ENCODE data around the gene SYDE1.

The SYDE1 gene

DNA sequence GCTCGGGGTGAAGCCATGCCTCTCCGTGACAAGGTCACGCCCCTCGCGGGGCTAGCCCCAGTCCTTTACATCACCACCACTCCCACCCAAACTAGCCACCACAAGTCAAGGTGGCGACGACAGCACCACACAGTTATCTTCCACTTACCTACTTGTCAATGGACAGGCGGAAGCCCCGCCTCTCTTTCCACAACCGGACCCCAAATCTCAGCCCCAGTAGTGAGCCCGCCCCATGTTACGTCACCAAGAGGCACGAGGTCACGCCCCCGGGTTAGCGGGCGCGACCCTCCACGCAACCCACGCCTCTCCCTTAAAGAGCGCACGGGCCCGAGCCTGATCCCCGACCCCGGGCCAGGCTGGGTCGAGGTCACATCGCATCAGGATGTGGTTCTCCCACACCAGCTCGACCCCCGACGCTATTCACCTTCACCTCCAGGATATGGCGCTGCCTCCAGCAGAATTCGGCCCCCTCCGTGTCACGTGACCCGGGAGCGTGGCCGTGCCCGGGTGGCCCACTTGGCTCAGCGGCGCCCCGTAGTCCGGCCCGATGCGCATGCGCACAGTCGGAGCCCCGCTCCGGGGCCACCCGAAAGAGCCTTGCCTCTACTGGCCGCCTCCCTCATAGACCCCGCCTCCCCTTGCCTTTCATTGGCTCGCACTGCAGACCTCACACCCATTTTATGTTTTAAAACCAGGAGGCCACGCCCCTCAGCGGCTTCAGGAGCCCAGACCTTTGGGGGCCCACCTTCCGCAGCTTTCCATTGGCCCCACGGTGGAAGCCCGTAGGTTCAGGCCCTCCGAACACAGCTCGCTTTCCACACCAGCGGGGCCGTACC, 18.2 kb downstream of the SYDE1 start:
- peak; percentile 100 for DNase-seq

DNA sequence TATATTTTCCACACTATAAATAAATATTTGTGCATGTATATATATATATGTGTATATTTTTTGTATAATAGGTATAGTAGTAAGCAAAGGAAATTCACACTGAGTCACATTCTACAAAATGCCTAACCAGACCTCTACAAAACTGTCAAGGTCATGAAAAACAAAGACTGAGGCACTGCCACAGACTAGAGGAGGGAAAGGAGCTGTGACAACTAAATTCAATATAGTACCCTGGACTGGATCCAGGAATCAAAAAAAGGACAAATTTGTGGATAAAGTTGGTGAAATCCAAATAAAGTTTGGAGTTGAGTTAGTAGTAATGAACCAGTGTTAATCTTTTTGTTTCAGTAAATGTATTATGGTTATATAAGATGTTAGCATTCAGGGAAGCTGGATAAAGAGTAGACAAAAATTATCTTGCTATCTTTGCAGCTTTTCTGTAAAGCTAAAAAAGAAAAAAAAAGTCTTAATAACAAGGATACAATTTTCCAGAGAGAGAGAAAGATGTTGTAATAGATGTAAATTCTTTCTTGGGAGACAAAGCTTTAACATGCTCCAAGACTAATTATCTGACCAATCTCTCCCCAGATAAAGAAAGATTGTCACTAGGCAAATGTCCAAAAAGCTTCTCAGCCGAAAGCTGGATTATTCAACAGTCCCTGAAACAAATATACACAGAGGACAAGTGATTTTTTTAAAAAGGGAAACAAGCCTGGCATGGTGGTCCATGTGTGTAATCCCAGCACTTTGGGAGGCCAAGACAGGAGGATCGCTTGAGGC, 19.1 kb downstream of the SYDE1 start:
- DNase-seq: no peak

DNA sequence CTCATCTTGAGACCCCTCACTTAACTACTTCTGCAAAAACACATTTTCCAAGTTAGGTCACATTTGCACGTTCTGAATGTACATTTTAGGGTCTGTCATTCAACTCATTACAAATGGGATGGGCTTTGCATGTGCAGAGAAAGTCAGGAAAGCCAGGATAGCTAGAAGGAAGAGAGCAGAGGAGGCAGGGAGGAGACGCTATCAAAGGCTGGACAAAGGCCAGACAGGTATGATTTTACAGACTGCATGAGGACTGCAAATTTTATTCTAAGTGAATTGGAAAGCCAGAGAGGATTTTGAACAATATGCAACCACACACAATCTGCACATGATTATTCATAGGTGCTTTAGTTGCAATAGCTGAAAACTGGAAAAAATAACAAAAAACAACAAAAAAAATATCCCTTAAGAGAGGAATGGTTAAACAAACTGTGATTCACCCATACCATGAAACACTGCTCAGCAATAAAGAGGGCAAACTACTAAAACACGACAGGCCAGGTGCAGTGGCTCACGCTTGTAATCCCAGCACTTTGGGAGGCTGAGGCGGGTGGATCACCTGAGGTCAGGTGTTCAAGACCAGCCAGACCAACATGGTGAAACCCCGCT, 21.1 kb downstream of the SYDE1 start:
- no peak for DNase-seq

DNA sequence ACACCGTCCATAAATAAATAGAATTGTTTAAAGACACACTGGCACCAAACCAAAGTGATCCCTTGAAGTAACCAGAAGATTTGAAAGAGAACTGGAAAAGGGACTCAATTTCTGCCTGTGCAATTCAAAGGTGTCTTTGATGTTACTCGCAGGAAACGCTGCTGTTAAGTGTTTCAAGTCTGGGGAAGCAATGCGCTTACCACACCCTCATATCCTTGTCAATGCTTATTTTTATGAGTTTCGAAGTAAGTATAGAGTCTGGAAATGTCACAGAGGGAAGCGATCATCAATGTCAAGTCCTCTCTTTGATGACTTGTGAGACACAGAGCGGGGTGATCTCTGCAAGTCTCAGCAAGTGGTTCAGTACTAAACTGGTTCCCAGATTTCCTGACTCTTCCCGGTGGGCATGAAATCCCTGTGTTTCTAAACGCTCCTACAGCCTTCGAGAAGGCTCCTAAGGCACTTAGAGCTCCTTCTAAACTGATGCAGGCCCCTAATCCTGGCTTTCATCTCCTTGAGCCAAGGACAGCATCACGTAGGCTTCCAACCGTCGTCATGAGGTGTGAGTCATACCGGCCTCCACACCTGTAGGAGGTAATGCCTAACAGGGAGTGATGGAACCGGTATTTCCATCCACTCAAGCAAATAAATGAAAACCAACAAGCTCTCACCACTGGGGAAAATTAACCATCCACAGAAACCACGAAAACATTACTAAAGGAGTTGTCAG, 22.8 kb downstream of the SYDE1 start:
- no peak for DNase-seq

GRCh38 chr19:15136234-15136954, 29.2 kb downstream of the SYDE1 start:
- DNase-seq: peak; percentile 19

- no peak for DNase-seq
Measured at GRCh38 chr19:15137777-15138176, 30.6 kb downstream of the SYDE1 start.

DNA sequence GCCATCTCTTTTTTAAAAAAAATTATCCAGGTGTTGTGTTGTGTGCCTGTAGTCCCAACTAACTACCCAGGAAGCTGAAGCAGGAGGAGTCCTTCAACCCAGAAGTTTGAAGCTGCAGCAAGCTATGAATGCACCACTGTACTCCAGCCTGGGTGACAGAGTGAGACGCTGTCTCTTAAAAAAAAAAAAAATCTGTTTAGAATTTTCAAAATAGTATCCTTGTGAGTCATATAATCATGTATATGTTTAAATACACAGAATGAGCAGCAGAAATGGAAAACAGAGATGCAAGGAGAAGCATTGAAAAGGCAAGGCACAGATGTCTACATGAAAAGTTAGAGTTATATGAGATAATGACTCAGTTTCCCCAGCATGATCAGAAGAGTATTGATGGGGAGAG, 31.2 kb downstream of the SYDE1 start:
- DNase-seq: no peak

DNA sequence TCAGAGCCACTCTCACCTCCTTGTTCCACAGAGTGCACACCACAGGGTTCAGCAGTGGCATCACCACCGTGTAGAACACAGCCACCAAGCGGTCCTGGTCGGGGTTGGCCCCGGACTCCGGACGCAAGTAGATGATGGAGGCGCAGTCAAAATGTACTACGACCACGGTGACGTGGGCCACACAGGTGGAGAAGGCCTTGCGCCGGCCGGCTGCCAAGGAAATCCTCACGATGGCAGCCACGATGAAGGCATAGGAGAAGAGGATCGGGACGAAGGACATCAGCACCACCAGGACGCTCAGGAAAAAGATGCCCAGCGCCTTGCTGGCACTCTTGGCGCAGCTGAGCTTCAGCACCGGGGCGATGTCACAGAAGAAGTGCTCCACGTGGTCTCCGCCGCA, 33.9 kb downstream of the SYDE1 start:
- no peak for DNase-seq

- DNase-seq: no peak
Measured at GRCh38 chr19:15142313-15142712, 35.1 kb downstream of the SYDE1 start.

DNA sequence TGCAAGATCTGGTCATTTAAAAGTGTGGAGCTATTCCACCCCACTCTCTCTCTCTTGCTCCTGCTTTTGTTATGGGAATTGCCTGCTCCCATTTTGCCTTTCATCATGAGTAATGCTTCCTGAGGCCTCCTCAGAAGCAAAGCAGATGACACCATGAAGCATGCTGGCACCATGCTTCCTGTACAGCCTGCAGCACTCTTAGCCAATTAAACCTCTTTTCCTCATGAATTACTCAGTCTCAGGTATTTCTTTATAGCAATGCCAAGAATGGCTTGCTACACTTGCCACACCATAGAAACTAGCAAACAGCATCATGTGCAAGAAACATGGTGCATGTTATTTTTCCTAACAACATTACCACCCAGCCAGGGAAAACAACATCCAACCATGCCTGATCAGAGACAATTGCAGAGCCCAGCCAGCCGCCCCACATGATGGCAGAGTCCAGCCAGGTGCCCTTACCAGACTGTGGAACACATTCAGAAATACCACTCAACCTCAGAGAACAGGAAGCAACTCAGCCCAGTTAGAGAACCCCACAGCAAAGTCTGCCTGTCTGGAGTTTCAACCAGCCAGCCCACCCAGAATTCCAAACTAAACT, 36.9 kb downstream of the SYDE1 start:
- DNase-seq: no peak

- no peak for DNase-seq
Measured at GRCh38 chr19:15147090-15147489, 39.9 kb downstream of the SYDE1 start.

DNA sequence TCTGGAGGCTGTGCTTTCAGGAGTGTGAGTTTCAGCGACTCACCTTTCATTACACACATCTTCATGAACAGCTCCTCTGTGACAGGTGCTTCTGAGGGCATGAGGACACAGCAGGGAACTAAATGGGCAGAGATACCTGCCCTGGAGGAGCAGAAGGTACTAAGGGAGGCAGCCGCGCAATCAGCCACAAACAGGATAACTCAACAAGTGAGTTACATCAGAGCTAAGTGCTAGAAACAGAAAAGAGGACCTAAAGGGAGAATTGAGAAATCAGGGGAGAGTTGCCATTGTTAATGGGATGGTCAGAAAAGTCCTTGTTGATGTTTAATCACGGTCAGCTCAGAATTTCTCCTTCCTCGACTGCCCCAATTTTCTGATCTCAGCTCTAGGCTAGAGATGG, 42.5 kb downstream of the SYDE1 start:
- no peak for DNase-seq

GRCh38 chr19:15154002-15154612, 46.9 kb downstream of the SYDE1 start:
- peak; percentile 69 for DNase-seq

DNA sequence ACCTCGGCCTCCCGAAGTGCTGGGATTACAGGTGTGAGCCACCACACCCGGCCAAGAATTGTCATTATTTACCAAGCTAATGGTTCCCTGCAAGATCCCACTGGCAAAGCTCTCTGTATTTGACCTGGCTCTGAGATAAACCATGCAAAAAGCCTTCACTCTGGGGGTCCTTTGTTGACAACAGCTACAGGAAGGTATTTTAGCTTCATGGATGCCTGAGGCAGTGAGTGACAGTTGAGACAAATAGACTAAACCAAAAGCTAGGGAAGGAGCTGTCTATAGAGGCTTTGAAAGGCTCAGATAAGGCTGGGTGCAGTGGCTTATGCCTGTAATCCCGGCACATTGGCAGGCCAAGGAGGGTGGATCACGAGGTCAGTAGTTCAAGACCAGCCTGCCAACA, 48.1 kb downstream of the SYDE1 start:
- no peak for DNase-seq

DNA sequence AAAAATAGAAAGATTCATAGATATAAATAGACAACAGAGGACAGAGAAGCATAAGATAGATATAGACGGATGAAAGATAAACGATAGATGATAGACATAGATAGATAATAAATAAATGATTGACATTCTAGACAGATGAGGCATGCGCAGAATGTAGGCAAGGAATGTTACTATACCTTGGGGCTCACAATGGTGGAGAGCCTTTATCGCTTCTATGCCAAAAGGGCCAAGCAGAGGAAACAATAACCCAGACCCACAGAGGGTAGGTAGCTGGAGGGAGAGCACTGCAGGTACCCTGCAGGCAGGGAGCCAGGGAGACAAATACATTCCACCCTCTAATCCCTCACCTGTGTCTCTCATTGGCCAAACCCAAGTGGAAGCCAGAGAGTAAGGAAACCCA, 49.2 kb downstream of the SYDE1 start:
- DNase-seq: no peak

DNA sequence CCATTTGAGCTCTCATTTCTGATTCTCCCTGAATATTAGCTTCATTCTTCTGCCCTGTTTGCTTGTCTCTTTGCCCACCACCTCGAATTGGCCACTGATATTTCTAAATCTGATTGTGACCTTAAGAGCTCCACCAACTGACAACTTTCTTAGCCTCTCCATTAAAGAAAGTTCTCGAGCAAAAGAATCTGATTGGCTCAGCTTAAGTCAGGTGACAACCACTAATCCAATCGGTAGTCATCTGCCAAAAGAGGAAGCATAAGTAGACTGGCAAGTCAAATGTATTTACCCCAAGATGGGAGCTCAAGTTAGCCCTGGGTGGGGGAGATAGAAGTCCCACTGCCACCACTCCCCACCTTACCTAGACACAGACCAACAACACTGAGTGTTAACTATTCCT, 52.0 kb downstream of the SYDE1 start:
- DNase-seq: no peak

DNA sequence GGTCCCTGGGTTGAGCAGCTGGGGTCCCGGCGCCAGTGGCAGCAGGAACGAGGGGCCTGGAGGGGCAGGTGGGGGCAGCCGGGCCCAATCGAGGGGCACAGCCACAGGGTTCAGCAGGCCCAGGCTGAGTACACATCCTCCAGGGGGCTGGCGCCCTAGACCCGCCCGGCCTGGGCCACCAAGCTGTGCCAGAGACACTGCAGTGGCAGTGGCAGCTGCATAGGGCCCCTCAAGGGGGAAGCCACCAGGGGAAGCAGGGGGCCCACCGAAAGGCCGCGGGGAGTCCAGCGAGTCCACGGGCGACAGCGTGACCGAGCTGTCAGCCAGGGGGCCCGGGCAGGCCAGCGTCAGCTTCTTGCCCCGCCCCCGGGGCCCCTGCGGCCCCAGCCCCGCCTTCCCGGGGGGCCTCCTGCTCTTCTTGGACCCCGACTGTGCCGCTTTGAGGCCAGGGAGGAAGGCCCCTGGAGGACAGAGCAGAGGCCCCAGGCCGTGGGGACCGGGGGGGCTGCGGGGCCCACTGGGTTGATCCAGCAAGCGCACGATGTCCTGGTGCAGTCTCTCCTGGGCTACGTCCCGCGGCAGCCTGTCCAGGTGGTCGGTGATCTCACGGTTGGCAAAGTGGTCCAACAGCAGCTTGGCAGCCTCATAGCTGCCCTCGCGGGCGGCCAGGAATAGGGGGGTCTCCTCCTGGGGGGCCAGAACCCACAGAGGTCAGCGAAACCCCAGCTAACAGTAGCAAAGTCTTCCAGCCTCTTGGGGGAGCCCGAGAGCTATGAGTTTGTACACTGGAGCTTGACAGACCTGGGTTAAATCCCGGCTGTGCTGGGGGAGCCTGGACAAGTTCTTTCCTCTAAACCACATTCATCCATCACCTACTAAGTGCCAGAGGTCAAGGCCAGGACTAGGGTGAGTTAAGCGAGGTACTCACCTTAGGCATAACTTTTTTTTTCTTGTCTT, 54.1 kb downstream of the SYDE1 start:
- DNase-seq: no peak

All from hematopoietic multipotent progenitor cell treated with erythropoietin and hydrocortisone succinate and interleukin-3 and kit ligand, for 6 days (in vitro differentiated cells).